ENCODE results near the gene CASTOR1.

CASTOR1 gene

GRCh38 chr22:30235687-30236170 lies 53.6 kb downstream of the CASTOR1 start:
- no peak for TF ChIP-seq CTCF (IDR thresholded peaks at IDR 0.05)
- no peak for DNase-seq
- peaks cover 15% of the 10 kb centered on the region for H3K27me3 Mint-ChIP-seq (ENCODE audit: low read depth, poor library complexity)
- H3K4me3 Mint-ChIP-seq, result no peak overlapping the region
- peaks cover 8% of the 10 kb centered on the region for H3K9me3 Mint-ChIP-seq
- no peaks in the 10 kb centered on the region for H3K36me3 Mint-ChIP-seq (ENCODE audit: low read depth)
- peaks cover 65% of the 10 kb centered on the region for H3K4me1 Mint-ChIP-seq
- no peak overlapping the region for H3K27ac Mint-ChIP-seq

Data from nephron progenitor cell (in vitro differentiated cells).